Kidney (tissue), 14 donors: ENCODE data around the gene NEDD4L. TPM values are rescaled to one million over a fixed set of nuclear protein-coding genes. Genes with fewer than 3 reads are reported as not detected.

ENCODE experiments used
- DNase-seq, 5 donors: peaks; one replicate each; pipeline ENCODE4 v3.0.0-alpha.2; 2013 to 2020
- FAIRE-seq: peaks from 2 replicates; lab custom pipeline; 2012; peaks lifted over from hg19 to GRCh38; lab: Jason Lieb, UNC
- H3K27ac ChIP-seq, 2 donors: one replicate each; pipeline ENCODE4 v1.7.0; 2013; ENCODE audit warnings: low read depth in 2 of 2, low read length in 2 of 2, inconsistent platforms in 1 of 2
- H3K27me3 ChIP-seq: one replicate; pipeline ENCODE4 v1.7.1; 2013; ENCODE audit warnings: low read length, inconsistent platforms; ENCODE audit not compliant: control insufficient read depth, insufficient read depth
- H3K36me3 ChIP-seq, 3 donors: one replicate each; pipeline versions ENCODE4 v1.7.0 to v1.7.1; 2013; ENCODE audit warnings: low read length in 3 of 3, control low read depth in 1 of 3, inconsistent platforms in 1 of 3; ENCODE audit not compliant: insufficient read depth in 3 of 3, control insufficient read depth in 2 of 3
- H3K4me1 ChIP-seq, 3 donors: one replicate each; pipeline versions ENCODE4 v1.7.0 to v1.7.1; 2013; ENCODE audit warnings: low read length in 3 of 3, inconsistent platforms in 1 of 3, low read depth in 1 of 3; ENCODE audit not compliant: control insufficient read depth in 2 of 3, insufficient read depth in 2 of 3
- H3K4me3 ChIP-seq, 3 donors: one replicate each; pipeline versions ENCODE4 v1.7.0 to v1.8.1; 2013; ENCODE audit warnings: low read length in 3 of 3, control low read depth in 1 of 3, inconsistent platforms in 1 of 3
- H3K9ac ChIP-seq, 3 donors: one replicate each; pipeline versions ENCODE4 v1.7.0 to v1.7.1; 2013; ENCODE audit warnings: low read length in 3 of 3, control low read depth in 1 of 3, inconsistent platforms in 1 of 3
- H3K9me3 ChIP-seq, 3 donors: one replicate each; pipeline versions ENCODE4 v1.7.0 to v1.7.1; 2013; ENCODE audit warnings: low read length in 3 of 3, control low read depth in 1 of 3, inconsistent platforms in 1 of 3; ENCODE audit not compliant: control insufficient read depth in 2 of 3, insufficient read depth in 1 of 3
- CTCF ChIP-seq: IDR thresholded peaks from 3 replicates; pipeline ENCODE4 v1.5.1; 2012; ENCODE audit warnings: mild to moderate bottlenecking, moderate library complexity, borderline replicate concordance; ENCODE audit not compliant: insufficient read depth; ENCODE audit errors: extremely low read depth
- intact Hi-C: fragments of 100-400 bp; cut with DNase I; formaldehyde crosslinking; loops from one replicate; pipeline ENCODE4 v1.11.1; 2022
- polyA plus RNA-seq: library from polyadenylated mRNA; stranded (reverse); fragments of 350-450 nt; fragmentation: Illumina TruSeq; extraction: RNeasy Lipid Tissue Mini Kit (QIAGEN cat#74804); gene quantifications from one replicate; pipeline ENCODE4 v1.2.3, GENCODE V29; 2014; ENCODE audit warnings: low read depth, low replicate concordance; ENCODE audit not compliant: insufficient read depth
- total RNA-seq: library from RNA; stranded (reverse); fragmentation: NEBNext Ultra II Directional; extraction: Animal tissue kit (Norgen Biotek cat#: 25700); gene quantifications from one replicate; pipeline ENCODE4 v1.2.1, GENCODE V29; 2021
- donor health status: control.
- donor health status: control.
- donor health status: control.
- donor health status: control.
- donor health status: control.
- donor health status: DM: yes; HTN: yes; CAD: no.
- donor health status: Normal renal cell carcinoma (clear cell type).

The NEDD4L gene
- total and polyA plus RNA-seq, 2 donors from 2014 or later = 90.8 to 95.7 TPM

DNA sequence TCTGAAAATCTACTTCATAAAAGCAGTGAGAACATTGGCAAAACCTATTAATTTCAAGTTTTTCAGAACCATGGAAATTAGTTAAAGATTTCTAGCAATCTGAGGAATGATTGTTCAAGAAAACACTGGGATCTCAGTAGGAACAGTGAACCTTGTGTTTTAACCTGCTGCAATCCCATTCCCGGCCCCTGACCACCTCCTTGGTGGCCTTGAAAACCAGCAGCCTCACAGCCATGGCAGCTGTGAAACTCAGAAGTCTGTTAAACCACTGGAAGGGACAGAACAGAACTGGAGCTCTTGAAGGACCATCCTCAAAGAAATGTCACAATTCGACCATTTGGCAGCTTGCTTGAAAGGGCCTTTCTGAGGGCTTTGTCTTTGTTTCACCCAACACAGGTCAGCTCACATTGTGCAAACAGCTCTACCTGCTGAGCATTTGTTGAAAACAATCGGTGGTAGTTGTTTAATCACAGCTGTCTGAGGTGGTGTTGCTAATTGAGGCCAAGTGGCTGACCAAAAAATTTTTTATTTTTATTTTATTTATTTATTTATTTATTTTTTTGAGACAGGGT, 25.8 kb downstream of the NEDD4L start:
- intact Hi-C loops = loop anchor here (5.0 kb wide), 1 partner anchor 257 kb away; no protein-coding TSS in a partner anchor
- Histone ChIP-seq H3K4me3 (no peak overlapping the region), H3K9ac (peak overlapping the region in 1 of 3 donors; percentile 1), H3K27me3 (no peaks in the 10 kb centered on the region), H3K4me1 (peaks cover 0 to 9% (median 0%) of the 10 kb centered on the region in 3 donors), H3K27ac (no peak overlapping the region), H3K9me3 (no peaks in the 10 kb centered on the region), H3K36me3 (no peaks in the 10 kb centered on the region)
- no peak for TF ChIP-seq CTCF
- FAIRE-seq = no peak
- DNase-seq = no peak

GRCh38 chr18:58076052-58076451, 32.0 kb downstream of the NEDD4L start:
- H3K4me3 ChIP-seq = no peak overlapping the region
- no peaks in the 10 kb centered on the region for H3K27me3 ChIP-seq
- intact Hi-C loops = no loop called here
- no peaks in the 10 kb centered on the region for H3K36me3 ChIP-seq
- no peak for DNase-seq
- no peak for TF ChIP-seq CTCF
- no peaks in the 10 kb centered on the region for H3K9me3 ChIP-seq
- no peak overlapping the region for H3K9ac ChIP-seq
- FAIRE-seq = no peak
- H3K4me1 ChIP-seq = peaks cover 0 to 3% (median 0%) of the 10 kb centered on the region in 3 donors
- H3K27ac ChIP-seq = peak overlapping the region in 1 of 2 donors; percentile 1

DNA sequence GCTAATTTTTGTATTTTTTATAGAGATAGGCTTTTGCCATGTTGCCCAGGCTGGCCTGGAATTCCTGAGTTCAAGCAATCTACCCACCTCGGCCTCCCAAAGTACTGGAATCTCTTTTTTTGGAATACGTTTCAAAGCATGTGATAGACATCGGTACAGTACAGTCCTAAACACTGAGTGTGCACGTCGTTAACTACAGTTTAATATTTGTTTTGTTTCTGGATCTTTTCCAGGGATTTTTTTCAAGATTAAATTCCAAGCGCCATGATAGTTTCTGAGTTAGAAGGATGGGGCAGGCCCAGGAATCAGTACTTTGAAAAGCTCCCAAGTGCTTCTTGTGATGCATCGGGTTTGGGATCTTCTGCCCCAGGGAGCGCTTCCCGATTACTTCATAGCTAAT, 33.3 kb downstream of the NEDD4L start:
- TF ChIP-seq CTCF = no peak
- intact Hi-C loops = no loop called here
- Histone ChIP-seq H3K4me1 (peaks cover 0 to 5% (median 0%) of the 10 kb centered on the region in 3 donors), H3K27me3 (no peaks in the 10 kb centered on the region), H3K4me3 (no peak overlapping the region), H3K36me3 (no peaks in the 10 kb centered on the region), H3K9ac (no peak overlapping the region), H3K9me3 (no peaks in the 10 kb centered on the region), H3K27ac (no peak overlapping the region)
- FAIRE-seq (no peak), DNase-seq (no peak)
